RKO (cell line): Measurements from ENCODE around the gene RMND1.
"Not testable (repeated sequence)": the region's sequence is repeated elsewhere in the genome, so short reads cannot be mapped to it uniquely, and the experiment has no call there.

Source experiments
- DNase-seq: peaks from one replicate; pipeline ENCODE4 v3.0.0-alpha.2; 2016; ENCODE audit warnings: low spot score

Gene RMND1

DNA sequence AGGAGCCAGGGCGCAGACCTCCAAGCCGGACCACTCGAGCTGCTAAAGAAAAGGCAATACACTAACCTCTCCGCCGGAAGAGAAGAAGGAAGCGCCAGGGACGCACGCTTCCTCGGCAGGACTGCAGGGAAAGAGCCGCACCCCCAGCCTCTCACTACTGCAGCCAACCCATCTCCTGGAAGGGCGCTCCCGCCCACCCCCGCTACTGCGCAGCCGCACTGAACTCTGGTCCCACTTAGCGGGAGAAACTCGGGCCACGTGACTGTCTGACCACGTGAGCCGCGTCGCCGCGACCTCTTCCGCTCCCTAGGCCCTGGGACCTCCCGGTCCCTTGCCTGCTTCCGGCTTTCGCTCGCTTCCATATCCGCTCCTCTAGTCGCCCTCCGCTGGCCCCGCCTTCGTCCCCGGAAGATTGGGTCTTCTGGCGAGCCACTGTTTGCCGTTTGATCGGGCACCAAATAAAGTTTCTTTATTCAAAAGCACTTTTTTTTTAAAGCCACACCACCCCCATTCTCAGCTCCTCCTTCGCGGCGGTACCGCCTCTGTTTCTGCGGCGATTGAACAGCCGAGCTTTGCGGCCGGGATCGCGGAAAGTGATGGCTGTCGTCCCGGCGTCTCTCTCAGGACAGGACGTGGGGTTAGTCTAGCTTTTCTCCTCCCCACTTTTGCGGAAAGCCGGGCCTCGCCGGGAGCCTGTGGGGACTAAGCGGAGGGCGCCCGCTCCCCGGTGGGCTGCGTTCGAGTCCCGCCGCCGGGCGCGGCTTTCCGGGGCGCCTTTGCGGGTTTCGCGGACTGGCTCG, at the start of gene RMND1:
TSS of gene RMND1 (minus strand) at position 177 of the 800 bp plus-strand sequence. CDS start 6,315 bp downstream, outside the sequence.
- DNase-seq, result peak; percentile 100

- no peak for DNase-seq
Measured at GRCh38 chr6:151499551-151499950, 47.6 kb upstream of the RMND1 start.

DNA sequence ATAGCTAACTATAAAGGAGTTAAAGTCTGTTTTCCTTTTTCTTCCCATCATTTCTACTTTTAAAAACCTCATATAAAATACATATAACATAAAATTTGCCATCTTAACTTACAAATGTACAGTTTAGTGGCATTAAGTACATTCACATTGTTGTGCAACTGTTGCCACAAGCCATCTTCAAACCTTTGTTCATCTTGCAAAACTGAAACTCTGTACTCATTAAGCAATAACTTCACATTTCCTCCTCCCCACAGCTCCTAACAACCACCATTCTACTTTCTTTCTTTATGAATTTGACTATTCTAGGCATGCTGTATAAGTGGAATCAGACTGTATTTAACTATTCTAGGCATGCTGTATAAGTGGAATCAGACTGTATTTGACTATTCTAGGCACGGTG, 46.4 kb upstream of the RMND1 start:
- no peak for DNase-seq

GRCh38 chr6:151497905-151498304, 46.0 kb upstream of the RMND1 start:
- DNase-seq, result no peak

GRCh38 chr6:151495380-151495779, 43.5 kb upstream of the RMND1 start:
- no peak for DNase-seq

GRCh38 chr6:151494936-151495320, 43.0 kb upstream of the RMND1 start:
- no peak for DNase-seq

DNA sequence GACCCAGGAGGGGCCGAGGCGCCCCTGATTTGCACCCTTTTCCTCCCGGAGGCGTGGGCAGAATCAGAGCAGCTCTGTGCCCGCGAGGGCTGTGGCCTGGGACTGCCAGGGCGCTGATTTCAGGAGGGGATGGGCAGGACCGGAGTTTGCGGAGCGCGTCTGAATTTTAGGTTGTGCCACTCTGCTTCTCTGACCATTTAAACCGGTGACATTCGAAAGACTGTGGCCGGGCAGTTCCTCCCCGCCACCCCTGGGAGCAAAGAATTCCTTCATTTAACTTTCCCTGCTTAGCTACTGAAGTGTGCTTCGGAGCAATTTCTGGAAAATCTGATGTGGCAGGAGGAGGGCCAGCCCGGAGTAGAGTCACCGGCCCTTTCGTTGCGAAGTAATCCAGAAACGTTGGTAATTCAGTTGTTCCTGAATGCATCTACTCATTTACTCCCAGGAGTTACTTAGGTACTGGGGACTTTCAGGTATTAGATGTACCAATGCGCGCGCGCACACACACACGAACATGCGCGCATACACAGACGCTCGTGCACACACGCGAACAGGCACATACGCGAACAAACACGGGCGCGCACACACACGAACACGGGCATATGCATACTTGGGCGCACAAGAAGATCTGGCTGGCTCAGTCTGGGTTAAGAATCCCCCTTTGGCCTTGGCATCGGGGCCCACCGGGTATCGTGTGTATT, 42.5 kb upstream of the RMND1 start:
- peak; percentile 69 for DNase-seq

GRCh38 chr6:151493804-151494234, 41.9 kb upstream of the RMND1 start, which contains the start of gene CCDC170:
Gene CCDC170 (plus strand): TSS chr6:151494017. CDS start chr6:151494129, 112 bp downstream.
- DNase-seq, result peak; percentile 54

- DNase-seq, result peak; percentile 39
Measured at GRCh38 chr6:151493161-151493803, 41.4 kb upstream of the RMND1 start.

- no peak for DNase-seq
Measured at GRCh38 chr6:151490996-151491395, 39.1 kb upstream of the RMND1 start.

GRCh38 chr6:151488226-151488625, 36.3 kb upstream of the RMND1 start:
- DNase-seq, result no peak

DNA sequence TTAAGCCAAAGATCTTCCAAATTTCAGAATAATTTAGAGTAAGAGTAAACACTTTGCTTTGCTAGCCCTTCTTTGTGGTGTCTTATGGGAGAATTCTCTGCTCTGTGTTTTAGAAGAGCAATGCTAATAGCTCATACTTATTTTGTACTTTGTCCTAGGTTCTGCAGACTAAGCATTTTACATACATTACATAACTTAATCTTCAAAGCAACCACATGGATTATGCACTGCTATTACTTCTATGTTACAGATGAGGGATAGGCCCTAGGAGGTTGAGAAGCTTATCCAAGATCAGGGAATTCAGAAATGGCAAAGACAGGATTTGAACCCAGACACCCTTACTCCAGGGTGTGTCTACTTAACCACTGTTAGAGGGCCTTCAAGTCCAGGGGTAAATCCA, 32.1 kb upstream of the RMND1 start:
- no peak for DNase-seq

DNA sequence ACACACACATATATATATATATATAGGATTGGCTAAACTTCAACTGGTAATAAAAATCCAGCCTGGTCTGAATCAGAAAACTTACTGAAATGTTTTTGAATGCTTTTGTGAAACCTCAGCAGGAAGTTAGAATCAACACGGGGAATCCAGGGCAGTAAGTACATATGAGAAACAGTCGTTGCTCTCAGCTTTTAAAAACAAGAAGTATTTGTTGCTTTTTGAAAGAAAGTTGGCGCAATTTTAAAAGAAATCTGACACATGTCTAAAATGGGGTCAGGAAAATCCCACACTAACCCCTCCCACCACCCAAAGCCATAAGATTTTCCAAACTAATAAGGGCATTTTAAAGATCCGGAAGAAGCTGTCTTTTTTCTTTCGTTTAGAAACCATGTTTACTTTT, 30.4 kb upstream of the RMND1 start:
- no peak for DNase-seq

GRCh38 chr6:151481786-151482185, 29.9 kb upstream of the RMND1 start:
- no peak for DNase-seq

GRCh38 chr6:151478670-151479069, 26.7 kb upstream of the RMND1 start:
- DNase-seq, result no peak

DNA sequence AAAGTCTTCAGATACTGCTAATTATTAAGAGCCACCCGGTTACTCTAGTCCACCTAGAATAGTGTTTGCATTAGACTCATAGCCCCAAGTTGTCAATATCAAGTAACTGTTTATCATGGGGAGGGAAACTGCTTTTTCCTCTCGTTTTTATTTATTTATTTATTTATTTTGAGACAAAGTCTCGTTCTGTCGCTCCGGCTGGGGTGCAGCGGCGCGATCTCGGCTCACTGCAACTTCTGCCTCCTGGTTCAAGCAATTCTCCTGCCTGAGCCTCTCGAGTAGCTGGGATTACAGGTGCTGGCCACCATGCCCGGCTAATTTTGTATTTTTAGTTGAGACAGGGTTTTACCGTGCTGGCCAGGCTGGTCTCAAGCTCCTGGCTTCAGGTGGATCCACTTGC, 25.8 kb upstream of the RMND1 start:
- DNase-seq, result no peak

DNA sequence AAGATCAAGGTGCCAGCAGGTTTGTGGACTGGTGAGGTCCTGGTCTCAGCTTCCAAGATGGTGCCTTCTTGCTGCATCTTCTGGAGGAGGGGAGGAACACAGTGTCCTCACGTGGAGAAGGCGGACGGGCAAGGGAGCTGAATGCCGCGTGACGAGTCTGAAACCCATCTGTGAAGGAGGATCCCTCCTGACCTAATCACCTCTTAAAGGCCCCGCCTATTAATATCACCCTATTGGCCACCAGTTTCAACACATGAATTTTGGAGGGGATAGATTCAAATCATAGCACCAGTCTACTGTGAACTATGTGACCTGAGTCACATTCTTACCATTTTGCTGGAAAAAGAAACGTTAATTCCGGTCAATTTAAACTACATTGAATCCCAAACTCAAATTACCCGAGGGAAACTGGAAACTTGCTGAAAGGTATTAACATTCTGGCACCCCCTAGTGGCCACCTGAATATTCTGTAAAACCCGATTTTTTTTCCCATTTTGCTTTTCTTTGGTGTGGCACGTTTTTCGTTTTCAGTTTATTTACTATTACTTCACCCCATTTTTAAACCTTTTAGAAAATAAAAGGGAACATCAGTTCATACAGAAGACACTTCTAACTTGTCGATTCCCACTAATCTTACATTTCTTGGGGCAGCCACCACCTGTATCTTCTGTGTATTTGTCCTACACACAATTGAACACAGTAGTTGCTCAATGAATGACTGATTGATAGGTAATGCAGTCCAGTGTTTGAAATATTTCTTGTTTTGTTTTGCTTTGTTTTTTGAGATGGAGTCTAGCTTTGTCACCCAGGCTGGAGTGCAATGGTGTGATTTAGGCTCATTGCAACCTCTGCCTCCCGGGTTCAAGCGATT, 24.0 kb upstream of the RMND1 start:
- DNase-seq, result peak; percentile 57

- no peak for DNase-seq
Measured at GRCh38 chr6:151464702-151465101, 12.8 kb upstream of the RMND1 start.

DNA sequence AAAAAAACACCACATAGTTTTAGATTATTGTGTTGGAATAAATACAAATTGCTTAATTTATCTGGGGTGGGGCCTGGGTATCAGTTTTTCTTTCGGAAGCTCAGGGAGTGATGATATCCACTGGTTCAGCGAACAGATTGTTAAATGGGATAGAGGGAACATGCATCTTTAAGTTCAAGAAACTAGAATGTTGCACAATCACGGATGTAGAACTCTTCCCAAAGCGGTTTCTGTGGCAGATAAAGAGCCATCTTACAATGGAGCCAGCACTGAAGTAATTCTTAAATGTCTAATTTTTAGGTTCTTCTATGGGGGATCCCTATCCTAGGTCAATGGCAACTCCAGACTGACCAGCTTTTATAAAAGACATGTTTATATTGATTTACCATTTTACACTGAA, 9.7 kb upstream of the RMND1 start:
- DNase-seq, result no peak

GRCh38 chr6:151455751-151456398, 3.9 kb upstream of the RMND1 start:
- DNase-seq, result not testable (repeated sequence)

GRCh38 chr6:151452750-151453427, 963 bp upstream of the RMND1 start:
- peak; percentile 52 for DNase-seq
